ENCODE measurements around the gene GGT6.

DNA sequence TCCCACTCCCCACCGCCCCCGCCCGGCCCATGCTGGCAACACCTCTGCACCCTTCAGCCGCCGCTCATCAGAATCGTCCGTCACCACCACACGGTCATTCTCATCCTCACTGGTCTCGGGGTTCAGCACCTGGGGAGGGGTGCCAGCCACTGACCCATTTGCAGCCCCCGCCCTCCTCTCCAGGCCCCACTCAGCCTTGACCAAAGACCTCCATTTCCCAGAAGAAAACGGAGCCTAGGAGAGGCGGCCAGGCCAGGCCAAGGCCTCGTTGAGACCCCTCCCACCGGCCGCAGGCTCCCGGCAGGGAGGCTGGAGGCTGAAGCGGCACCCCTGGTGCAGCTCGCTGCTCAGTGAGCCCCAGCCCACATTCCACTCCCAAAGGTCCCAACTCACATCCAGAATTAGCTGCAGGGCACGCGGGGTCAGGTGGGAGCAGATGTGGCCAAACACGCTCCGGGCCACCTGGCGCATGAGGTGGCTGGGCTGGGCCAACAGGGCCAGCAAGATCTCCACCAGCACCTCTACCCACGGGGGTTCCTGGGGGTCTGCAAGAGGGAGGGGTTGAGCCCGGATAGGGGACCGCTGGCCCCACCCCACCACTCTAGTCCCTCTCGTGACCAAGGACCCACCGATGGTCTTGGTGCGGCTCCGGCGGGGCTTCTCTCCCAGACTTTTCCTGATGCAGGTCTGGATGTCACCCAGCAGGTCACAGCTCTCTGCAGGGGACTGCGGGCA, 15.0 kb downstream of the GGT6 start:
- TF ChIP-seq CTCF (conservative IDR thresholded peaks at IDR 0.05; ENCODE audit: low read length) (no peak), EZH2phosphoT487 (IDR thresholded peaks at IDR 0.05; ENCODE audit: borderline replicate concordance) (no peak)
